ENCODE measurements around the gene CCDC57. TPM values are rescaled to one million over a fixed set of nuclear protein-coding genes. Genes with fewer than 3 reads are reported as not detected.

Gene CCDC57
- polyA plus RNA-seq, 1 donor (not counting 4 experiments of a cell fraction or from before 2014, with no cell fraction given), result 19.2 TPM

DNA sequence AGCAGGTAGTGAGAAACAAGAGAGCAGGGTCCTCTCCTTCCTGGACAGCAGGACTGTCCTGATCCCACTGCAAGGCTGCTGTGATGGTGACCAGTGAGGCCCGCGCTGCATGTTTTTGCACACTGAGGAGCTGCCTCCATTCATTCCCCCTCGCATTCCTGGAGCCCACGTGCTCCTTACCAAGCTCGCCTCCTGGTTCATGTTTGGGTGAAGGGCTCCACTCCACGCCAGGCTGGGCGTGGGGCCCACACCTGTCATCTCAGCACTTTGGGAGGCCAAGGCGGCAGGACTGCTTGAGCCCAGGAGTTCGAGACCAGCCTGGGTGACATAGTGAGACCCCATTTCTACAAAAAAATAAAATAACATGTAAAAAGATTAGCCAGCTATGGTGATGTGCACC lies 99.2 kb downstream of the CCDC57 start:
- Histone ChIP-seq H3K9me3 (ENCODE audit: control insufficient read depth, low read depth, low read length) (no peaks in the 10 kb centered on the region), H4K20me1 (ENCODE audit: control insufficient read depth, extremely low read depth, insufficient read depth, low read length) (no peaks in the 10 kb centered on the region), H3K4me1 (ENCODE audit: control insufficient read depth, extremely low read depth, insufficient read depth, low read length) (peaks cover 4% of the 10 kb centered on the region), H3K4me2 (ENCODE audit: control insufficient read depth, extremely low read depth, insufficient read depth, low read depth, low read length) (no peak overlapping the region), H3K27ac (ENCODE audit: control insufficient read depth, insufficient read depth, low read length) (no peak overlapping the region), H3K9ac (ENCODE audit: control insufficient read depth, extremely low read depth, insufficient read depth, low read length) (no peak overlapping the region), H3K36me3 (ENCODE audit: control insufficient read depth in 2 of 2, extremely low read depth in 1 of 2, insufficient read depth in 2 of 2, low read length in 2 of 2) (peaks cover 6 to 12% of the 10 kb centered on the region in 2 experiments), H3K79me2 (ENCODE audit: control insufficient read depth, insufficient read depth, low read length) (no peaks in the 10 kb centered on the region), H3K4me3 (ENCODE audit: control insufficient read depth in 2 of 3, extremely low read depth in 1 of 3, insufficient read depth in 2 of 3, low read depth in 1 of 3, low read length in 3 of 3) (no peak overlapping the region), H3K27me3 (ENCODE audit: control insufficient read depth, extremely low read depth, insufficient read depth, low read length) (no peaks in the 10 kb centered on the region), H2AFZ (ENCODE audit: control insufficient read depth, low read length) (no peak overlapping the region), H3K9me1 (ENCODE audit: control insufficient read depth, extremely low read depth, insufficient read depth, low read length) (no peaks in the 10 kb centered on the region)
- FAIRE-seq (no peak), DNase-seq (ENCODE audit: low read depth, low spot score) (no peak)
- dilution Hi-C loops (cut with MboI; ENCODE audit: extremely low pct_ligation_motif_present, low sequenced_read_pairs), result no loop called here
- TF ChIP-seq EZH2 (IDR thresholded peaks at IDR 0.05; ENCODE audit: low read length), result no peak
- TF ChIP-seq, protein P1, sequence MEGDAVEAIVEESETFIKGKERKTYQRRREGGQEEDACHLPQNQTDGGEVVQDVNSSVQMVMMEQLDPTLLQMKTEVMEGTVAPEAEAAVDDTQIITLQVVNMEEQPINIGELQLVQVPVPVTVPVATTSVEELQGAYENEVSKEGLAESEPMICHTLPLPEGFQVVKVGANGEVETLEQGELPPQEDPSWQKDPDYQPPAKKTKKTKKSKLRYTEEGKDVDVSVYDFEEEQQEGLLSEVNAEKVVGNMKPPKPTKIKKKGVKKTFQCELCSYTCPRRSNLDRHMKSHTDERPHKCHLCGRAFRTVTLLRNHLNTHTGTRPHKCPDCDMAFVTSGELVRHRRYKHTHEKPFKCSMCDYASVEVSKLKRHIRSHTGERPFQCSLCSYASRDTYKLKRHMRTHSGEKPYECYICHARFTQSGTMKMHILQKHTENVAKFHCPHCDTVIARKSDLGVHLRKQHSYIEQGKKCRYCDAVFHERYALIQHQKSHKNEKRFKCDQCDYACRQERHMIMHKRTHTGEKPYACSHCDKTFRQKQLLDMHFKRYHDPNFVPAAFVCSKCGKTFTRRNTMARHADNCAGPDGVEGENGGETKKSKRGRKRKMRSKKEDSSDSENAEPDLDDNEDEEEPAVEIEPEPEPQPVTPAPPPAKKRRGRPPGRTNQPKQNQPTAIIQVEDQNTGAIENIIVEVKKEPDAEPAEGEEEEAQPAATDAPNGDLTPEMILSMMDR (optimal IDR thresholded peaks at IDR 0.05 in 1 of 3, IDR thresholded peaks at IDR 0.05 in 1 of 3, conservative IDR thresholded peaks at IDR 0.05 in 1 of 3; ENCODE audit: extremely low read depth in 1 of 3, insufficient read depth in 2 of 3, low read length in 3 of 3), result no peak

- H3K9me1 ChIP-seq (ENCODE audit: control insufficient read depth, extremely low read depth, insufficient read depth, low read length), result no peaks in the 10 kb centered on the region
- peaks cover 4% of the 10 kb centered on the region for H3K4me1 ChIP-seq (ENCODE audit: control insufficient read depth, extremely low read depth, insufficient read depth, low read length)
- dilution Hi-C loops (cut with MboI; ENCODE audit: extremely low pct_ligation_motif_present, low sequenced_read_pairs), result no loop called here
- H2AFZ ChIP-seq (ENCODE audit: control insufficient read depth, low read length), result no peak overlapping the region
- no peaks in the 10 kb centered on the region for H3K27me3 ChIP-seq (ENCODE audit: control insufficient read depth, extremely low read depth, insufficient read depth, low read length)
- H3K4me2 ChIP-seq (ENCODE audit: control insufficient read depth, extremely low read depth, insufficient read depth, low read depth, low read length), result no peak overlapping the region
- H3K4me3 ChIP-seq (ENCODE audit: control insufficient read depth in 2 of 3, extremely low read depth in 1 of 3, insufficient read depth in 2 of 3, low read depth in 1 of 3, low read length in 3 of 3), result no peak overlapping the region
- FAIRE-seq (no peak), DNase-seq (ENCODE audit: low read depth, low spot score) (no peak)
- no peaks in the 10 kb centered on the region for H3K79me2 ChIP-seq (ENCODE audit: control insufficient read depth, insufficient read depth, low read length)
- H3K27ac ChIP-seq (ENCODE audit: control insufficient read depth, insufficient read depth, low read length), result no peak overlapping the region
- TF ChIP-seq, protein P1 (optimal IDR thresholded peaks at IDR 0.05 in 1 of 3, IDR thresholded peaks at IDR 0.05 in 1 of 3, conservative IDR thresholded peaks at IDR 0.05 in 1 of 3; ENCODE audit: extremely low read depth in 1 of 3, insufficient read depth in 2 of 3, low read length in 3 of 3), result no peak
- no peak for TF ChIP-seq EZH2 (IDR thresholded peaks at IDR 0.05; ENCODE audit: low read length)
- no peaks in the 10 kb centered on the region for H4K20me1 ChIP-seq (ENCODE audit: control insufficient read depth, extremely low read depth, insufficient read depth, low read length)
- H3K9me3 ChIP-seq (ENCODE audit: control insufficient read depth, low read depth, low read length), result no peaks in the 10 kb centered on the region
- peaks cover 6 to 12% of the 10 kb centered on the region in 2 experiments for H3K36me3 ChIP-seq (ENCODE audit: control insufficient read depth in 2 of 2, extremely low read depth in 1 of 2, insufficient read depth in 2 of 2, low read length in 2 of 2)
- H3K9ac ChIP-seq (ENCODE audit: control insufficient read depth, extremely low read depth, insufficient read depth, low read length), result no peak overlapping the region
These were observed 99.7 kb downstream of the CCDC57 start for GRCh38 chr17:82112914-82113311.

Measured in keratinocyte (primary cell).